ENCODE data around the gene NCF4. TPM values are rescaled to one million over a fixed set of nuclear protein-coding genes. Genes with fewer than 3 reads are reported as not detected.

Gene NCF4
- 5.7 TPM for total RNA-seq

DNA sequence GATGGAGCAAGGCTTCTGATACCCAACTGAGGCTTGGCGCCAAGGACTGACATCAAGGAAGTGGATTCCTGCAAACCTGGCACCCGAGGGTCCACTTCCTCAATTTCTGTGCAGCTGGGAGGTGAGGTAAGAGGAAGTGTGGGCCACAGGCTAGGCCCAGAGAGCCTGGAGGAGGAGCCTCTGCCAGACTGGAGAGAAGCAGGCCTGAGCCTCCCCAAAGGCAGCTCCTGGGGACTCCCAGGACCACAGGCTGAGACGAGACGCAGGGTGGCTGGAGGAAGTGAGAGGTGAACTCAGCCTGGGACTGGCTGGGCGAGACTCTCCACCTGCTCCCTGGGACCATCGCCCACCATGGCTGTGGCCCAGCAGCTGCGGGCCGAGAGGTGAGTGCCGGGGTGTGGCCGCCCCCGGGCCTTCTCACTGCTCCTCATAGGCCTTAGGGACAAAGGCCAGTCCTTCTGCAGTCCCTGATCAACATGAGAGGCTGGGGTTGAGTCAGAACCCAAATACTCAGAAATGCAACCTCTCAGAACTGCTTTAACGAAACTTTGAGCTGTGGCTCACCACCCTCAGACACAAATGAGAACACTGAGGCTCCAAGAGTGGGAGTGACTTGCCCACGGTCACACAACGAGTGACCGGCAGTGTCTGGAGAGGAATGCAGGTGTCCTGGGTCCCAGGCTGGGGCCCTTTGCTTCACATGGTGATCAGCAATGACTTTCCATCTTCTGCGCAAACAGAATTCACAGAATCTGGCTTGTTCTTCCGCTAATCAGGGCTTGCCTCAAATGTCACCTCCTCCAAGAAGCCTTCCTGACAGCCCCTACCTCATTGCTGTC lies at the start of gene NCF4:
Gene NCF4 (plus strand): TSS at position 186 of the 839 bp plus-strand sequence. CDS start 166 bp downstream, at position 352.
- peak; percentile 21 for DNase-seq

DNA sequence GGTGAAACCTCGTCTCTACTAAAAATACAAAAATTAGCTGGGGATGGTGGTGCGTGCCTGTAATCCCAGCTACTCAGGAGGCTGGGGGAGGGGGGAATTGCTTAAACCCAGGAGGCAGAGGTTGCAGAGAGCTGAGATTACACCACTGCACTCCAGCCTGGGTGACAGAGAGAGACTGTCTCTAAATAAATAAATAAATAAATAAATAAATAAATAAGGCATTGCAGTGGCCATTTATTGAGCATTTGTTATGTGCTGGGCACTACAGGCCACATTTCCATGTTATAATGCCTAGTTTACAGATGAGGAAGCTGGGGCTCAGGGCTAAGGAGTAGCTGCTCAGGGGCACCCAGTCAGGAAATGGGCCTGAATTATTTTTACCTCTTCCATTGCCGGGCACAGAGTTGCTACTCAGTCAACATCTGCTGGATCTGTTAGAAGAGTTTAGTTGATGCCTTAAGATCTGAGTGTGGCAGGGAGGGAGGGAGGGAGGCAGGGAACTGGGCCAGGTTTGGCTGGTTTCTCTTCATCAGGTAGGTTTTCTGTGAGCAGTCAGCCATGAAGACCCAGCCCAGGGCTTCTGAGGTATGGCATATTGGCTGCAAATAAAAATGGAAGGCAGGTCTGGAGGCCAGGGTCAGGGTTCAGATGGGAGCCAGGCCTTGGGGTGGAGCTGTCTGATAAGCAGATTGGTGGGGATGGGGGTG lies 49.6 kb upstream of the NCF4 start:
- DNase-seq, result no peak

DNA sequence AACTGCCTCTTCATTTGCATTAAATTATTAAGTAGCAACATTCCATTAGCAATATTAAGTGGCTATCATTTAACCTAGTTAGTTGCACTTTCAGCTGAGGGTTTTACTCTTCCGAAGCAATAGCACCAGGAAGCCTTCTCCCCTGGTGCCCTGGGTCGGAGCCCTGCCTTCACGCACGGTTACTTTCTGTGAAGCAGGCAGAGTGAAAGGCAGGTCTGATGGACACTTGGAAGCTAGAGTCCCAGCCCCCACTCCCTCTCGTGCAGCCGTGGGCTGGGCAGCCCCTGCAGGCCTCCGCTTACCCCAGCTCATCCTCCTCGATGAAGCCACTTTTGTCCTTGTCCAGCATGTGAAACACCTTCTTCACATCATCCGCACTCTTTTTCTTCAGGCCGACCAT lies 46.0 kb upstream of the NCF4 start:
- no peak for DNase-seq

GRCh38 chr22:36815558-36816338 lies 45.1 kb upstream of the NCF4 start:
- DNase-seq, result no peak

DNA sequence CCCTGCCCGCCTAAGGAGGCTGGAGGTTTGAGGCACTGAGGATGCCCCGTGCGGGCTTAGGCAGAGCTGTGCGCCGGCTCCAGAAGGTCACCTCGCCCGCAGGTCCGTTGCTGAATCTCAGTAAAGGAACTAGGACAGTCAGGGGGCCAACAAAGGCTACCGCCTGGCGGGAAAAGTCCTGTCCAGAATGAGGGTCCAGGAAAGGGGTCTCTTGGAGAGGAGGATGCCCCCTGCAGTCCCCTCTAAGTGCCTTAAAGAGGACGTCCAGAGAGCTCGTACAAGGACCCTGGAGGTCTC lies 44.5 kb upstream of the NCF4 start:
- DNase-seq, result no peak

GRCh38 chr22:36816636-36817524 lies 43.9 kb upstream of the NCF4 start, which contains the start of gene PVALB:
TSS of gene PVALB (minus strand) at chr22:36817035. CDS start at chr22:36817005, 30 bp downstream.
- peak; percentile 59 for DNase-seq

- no peak for DNase-seq
Observed at GRCh38 chr22:36817525-36817848, 43.3 kb upstream of the NCF4 start.

- no peak for DNase-seq
Observed at GRCh38 chr22:36818010-36818642, 42.7 kb upstream of the NCF4 start.

GRCh38 chr22:36819112-36819511 lies 41.7 kb upstream of the NCF4 start:
- DNase-seq, result no peak

GRCh38 chr22:36822581-36822980 lies 38.2 kb upstream of the NCF4 start:
- DNase-seq, result no peak

DNA sequence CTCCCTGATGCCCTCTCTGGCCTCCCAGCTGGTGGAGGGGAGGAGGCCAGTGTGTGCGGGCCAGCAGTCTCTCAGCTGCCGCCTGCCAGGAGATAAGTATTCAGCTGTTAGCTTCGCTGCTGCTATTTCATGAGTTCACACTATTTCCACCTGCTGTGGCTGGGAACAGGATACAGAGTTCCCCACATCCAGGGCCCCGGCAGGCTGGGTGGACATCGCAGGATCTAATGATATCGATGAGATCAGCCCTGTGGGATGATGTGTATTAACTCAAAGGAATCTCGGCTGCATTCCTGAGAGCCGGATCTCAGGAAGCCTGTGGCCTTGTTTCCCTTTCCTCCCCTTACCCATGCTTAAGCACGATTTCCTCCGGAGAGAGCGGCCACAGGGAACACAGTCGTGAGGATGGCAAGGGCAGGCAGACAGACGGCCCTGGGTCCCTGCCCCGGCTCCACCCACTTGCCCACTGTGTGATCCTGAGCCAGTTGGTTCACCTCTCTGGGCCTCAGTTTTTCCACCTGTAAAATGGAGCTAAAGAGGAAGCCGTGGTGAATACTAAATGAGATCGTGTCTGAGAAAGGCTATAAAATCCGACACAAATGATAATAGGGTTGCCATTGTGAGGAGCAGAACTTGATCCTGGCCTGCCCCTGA lies 37.5 kb upstream of the NCF4 start:
- DNase-seq, result peak; percentile 95

DNA sequence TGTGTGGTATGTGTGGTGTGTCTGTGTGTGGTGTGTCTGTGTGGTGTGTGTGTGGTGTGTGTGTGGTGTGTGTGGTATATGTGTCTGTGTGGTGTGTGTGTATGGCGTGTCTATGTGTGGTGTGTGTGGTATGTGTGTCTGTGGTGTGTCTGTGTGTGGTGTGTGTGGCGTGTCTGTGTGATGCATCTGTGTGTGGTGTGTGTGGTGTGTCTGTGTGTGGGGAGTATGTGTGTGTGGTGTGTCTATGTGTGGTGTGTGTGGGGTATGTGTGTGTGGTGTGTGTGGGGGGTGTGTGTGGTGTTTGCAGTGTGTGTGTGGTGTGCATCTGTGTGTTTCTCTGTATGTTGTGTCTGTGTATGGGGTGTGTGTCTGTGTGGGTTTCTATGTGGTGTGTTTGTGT lies 36.2 kb upstream of the NCF4 start:
- DNase-seq, result no peak

- no peak for DNase-seq
Observed at GRCh38 chr22:36826262-36826661, 34.5 kb upstream of the NCF4 start.

- DNase-seq, result no peak
Observed at GRCh38 chr22:36828815-36829214, 32.0 kb upstream of the NCF4 start.

GRCh38 chr22:36829370-36830002 lies 31.3 kb upstream of the NCF4 start:
- no peak for DNase-seq

DNA sequence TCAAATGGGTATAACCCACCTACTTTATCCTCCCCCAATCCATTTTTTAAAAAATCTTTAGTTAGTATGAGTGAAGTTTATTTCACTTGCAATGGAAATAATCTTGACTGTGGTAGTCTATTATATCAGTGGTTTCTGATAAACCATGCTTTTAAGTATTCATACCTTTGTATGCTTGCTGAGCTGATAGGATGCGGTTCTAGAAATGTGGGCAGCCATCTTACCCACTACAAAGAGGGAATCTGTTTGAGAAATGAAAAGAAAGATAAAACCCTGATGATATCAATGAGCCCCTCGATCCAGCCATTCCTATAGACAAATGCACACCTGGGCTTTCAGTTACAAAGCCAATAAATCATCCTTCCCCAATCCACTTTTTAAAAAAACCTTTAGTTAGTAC lies 30.2 kb upstream of the NCF4 start:
- DNase-seq, result no peak

DNA sequence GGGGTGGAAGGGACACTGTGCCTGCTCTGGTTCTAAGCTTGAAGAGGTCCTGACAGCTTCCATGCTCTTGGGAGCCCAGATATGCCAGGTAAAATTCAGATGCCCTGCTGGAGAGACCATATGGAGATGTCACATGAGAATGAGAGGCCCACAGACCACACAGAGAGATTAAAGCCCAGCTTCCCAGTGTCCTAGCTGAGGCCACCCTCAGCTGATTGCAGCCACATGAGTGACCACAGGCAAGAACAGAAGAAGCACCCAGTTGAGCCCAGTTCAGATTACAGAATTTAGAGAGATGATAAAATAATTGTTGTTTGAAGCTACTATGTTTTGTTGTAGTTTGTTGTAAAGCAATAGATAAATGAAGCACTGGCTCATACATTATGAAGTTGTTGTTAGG lies 29.6 kb upstream of the NCF4 start:
- DNase-seq, result no peak

DNA sequence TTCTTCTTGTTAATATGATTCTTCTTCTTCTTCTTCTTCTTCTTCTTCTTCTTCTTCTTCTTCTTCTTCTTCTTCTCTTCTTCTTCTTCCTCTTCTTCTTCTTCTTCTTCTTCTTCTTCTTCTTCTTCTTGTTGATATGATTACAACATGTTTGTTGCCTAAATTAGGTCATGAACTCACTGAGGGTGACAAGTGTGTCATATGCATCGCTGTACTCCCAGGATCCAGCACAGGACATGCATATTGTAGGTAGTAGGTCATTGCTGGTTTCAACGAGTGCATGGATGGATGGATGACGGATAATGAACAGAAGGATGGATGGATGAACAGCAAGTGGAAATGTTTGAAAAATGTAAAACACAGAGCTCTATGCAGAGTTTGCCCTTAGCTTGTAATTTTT lies 29.1 kb upstream of the NCF4 start:
- DNase-seq, result no peak

DNA sequence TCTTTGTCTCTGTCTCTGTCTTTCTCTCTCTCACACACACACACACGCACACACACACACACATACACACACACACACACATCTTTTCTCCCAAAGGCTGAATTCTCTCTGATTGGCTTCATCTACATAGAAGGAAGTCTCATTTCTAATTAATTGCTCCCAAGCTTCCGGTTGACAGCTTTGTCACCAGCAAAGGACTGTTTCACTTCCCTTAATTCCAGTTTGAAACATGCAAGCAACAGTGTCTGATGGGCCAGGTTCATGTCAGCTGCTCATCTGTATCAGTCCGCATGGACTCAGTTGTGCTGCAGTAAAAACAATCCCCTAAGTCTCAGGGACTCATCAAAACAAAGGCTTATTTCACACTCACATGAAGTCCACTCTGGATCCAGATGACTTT lies 27.7 kb upstream of the NCF4 start:
- no peak for DNase-seq

- no peak for DNase-seq
Observed at GRCh38 chr22:36835903-36836302, 24.9 kb upstream of the NCF4 start.
